ENCODE results near the gene CCDC169. TPM values are rescaled to one million over a fixed set of nuclear protein-coding genes. Genes with fewer than 3 reads are reported as not detected.

CCDC169 gene
- total and polyA plus RNA-seq, 4 donors, result 2.1 TPM; not detected in 3

- no peaks in the 10 kb centered on the region for H3K27me3 ChIP-seq (ENCODE audit: control insufficient read depth in 4 of 4, insufficient read depth in 4 of 4, low read length in 3 of 4)
- no peak for DNase-seq (ENCODE audit: low spot score)
- no peak for TF ChIP-seq REST (IDR thresholded peaks at IDR 0.05)
- no peak overlapping the region for H3K4me3 ChIP-seq (ENCODE audit: low read depth in 1 of 3, low read length in 3 of 3)
- no peak overlapping the region for H3K9ac ChIP-seq (ENCODE audit: low read depth in 1 of 2, low read length in 2 of 2)
- H3K36me3 ChIP-seq (ENCODE audit: control insufficient read depth in 4 of 4, insufficient read depth in 3 of 4, low read depth in 1 of 4, low read length in 3 of 4), result no peaks in the 10 kb centered on the region
- no peak overlapping the region for H3K27ac ChIP-seq (ENCODE audit: low read depth in 1 of 2, low read length in 2 of 2)
- no peaks in the 10 kb centered on the region for H3K4me1 ChIP-seq (ENCODE audit: control insufficient read depth in 4 of 4, insufficient read depth in 4 of 4, low read length in 3 of 4)
- no peaks in the 10 kb centered on the region for H3K9me3 ChIP-seq (ENCODE audit: control insufficient read depth in 4 of 4, low read length in 3 of 4)
Observed at GRCh38 chr13:36183901-36184300, 113.7 kb downstream of the CCDC169 start.

Small RNA genes lying within 50 kb of the gene (small RNA-seq; reads per million reads assigned to genes)
- gene RNU6-71P, result not detected

Other genes with a start within 250 kb of the CCDC169 start
- under 1 TPM; 0.33 to 0.56 TPM for gene DCLK1, start 166.4 kb downstream of the CCDC169 start, total RNA-seq
- under 1 TPM; 0.04 to 0.06 TPM for gene DCLK1, start 166.4 kb downstream of the CCDC169 start, polyA plus RNA-seq
- under 1 TPM in 1 of 2 donors, not detected in 1; 0.84 TPM for gene SOHLH2, start 83.3 kb downstream of the CCDC169 start, total RNA-seq
- gene SOHLH2, start 83.3 kb downstream of the CCDC169 start, polyA plus RNA-seq, result not detected
- gene SPART, start 48.6 kb upstream of the CCDC169 start, total RNA-seq, result 10 to 100 TPM; 14.9 to 15.3 TPM
- 1 to 10 TPM; 6.9 to 7.2 TPM for gene SPART, start 48.6 kb upstream of the CCDC169 start, polyA plus RNA-seq
- under 1 TPM; 0.08 to 0.09 TPM for gene CCNA1, start 134.7 kb upstream of the CCDC169 start, total RNA-seq
- not detected for gene CCNA1, start 134.7 kb upstream of the CCDC169 start, polyA plus RNA-seq

Data from liver (tissue), 10 donors.